Smooth muscle cell (in vitro differentiated cells): ENCODE measurements around the gene SLC16A1. TPM values are rescaled to one million over a fixed set of nuclear protein-coding genes. Genes with fewer than 3 reads are reported as not detected.
"Not testable (repeated sequence)": the region's sequence is repeated elsewhere in the genome, so short reads cannot be mapped to it uniquely, and the experiment has no call there.

Experiments
- DNase-seq: peaks from one replicate; lab custom pipeline; 2025; ENCODE audit not compliant: unreplicated experiment; lab: John Stamatoyannopoulos, UW
- H2AFZ ChIP-seq: fragments of 200-600 bp; sonication (generic); 2 replicates; pipeline ENCODE4 v1.6.0; 2016; ENCODE audit warnings: antibody characterized with exemption, low read depth, mild to moderate bottlenecking
- H3F3A ChIP-seq: fragments of 200-600 bp; sonication (generic); 2 replicates; pipeline ENCODE4 v1.6.0; 2017; ENCODE audit warnings: antibody characterized with exemption, low read depth
- H3K27ac ChIP-seq: fragments of 200-600 bp; sonication (generic); 2 replicates; pipeline ENCODE4 v1.5.1; 2016; ENCODE audit warnings: low read depth, mild to moderate bottlenecking
- H3K27me3 ChIP-seq: fragments of 200-600 bp; sonication (generic); 2 replicates; pipeline ENCODE4 v1.6.1; 2016; ENCODE audit warnings: low read depth, mild to moderate bottlenecking
- H3K36me3 ChIP-seq: fragments of 200-600 bp; sonication (generic); 2 replicates; pipeline ENCODE4 v1.5.1; 2016; ENCODE audit warnings: low read depth
- H3K4me1 ChIP-seq: fragments of 200-600 bp; sonication (generic); 2 replicates; pipeline ENCODE4 v1.5.1; 2016; ENCODE audit warnings: low read depth
- H3K4me2 ChIP-seq: fragments of 200-600 bp; sonication (generic); 2 replicates; pipeline ENCODE4 v1.6.0; 2016; ENCODE audit warnings: mild to moderate bottlenecking
- H3K4me3 ChIP-seq: fragments of 200-600 bp; sonication (generic); 2 replicates; pipeline ENCODE4 v1.5.1; 2016; ENCODE audit warnings: mild to moderate bottlenecking
- H3K79me2 ChIP-seq: fragments of 200-600 bp; sonication (generic); 2 replicates; pipeline ENCODE4 v1.6.0; 2016; ENCODE audit warnings: low read depth, mild to moderate bottlenecking
- H3K9ac ChIP-seq: fragments of 200-600 bp; sonication (generic); 2 replicates; pipeline ENCODE4 v1.6.0; 2016; ENCODE audit warnings: low read depth
- H3K9me3 ChIP-seq: fragments of 200-600 bp; sonication (generic); replicated peaks from 2 replicates; pipeline ENCODE4 v1.5.1; 2016; ENCODE audit warnings: low read depth
- H4K20me1 ChIP-seq: fragments of 200-600 bp; sonication (generic); 2 replicates; pipeline ENCODE4 v1.6.0; 2016; ENCODE audit warnings: low read depth
- CTCF ChIP-seq: fragments of 200-600 bp; sonication (generic); IDR thresholded peaks from 2 replicates; pipeline ENCODE4 v1.5.1; 2017; ENCODE audit warnings: borderline replicate concordance, mild to moderate bottlenecking, antibody characterized with exemption; ENCODE audit not compliant: insufficient read depth, poor library complexity, severe bottlenecking
- WGBS: methylation state at CpG from one replicate; pipeline ENCODE4 v1.1.7; 2016; ENCODE audit warnings: low lambda C conversion rate; 5-methylcytosine and 5-hydroxymethylcytosine counted together
- polyA plus RNA-seq: library from polyadenylated mRNA; unstranded; fragments of >200 nt; fragmentation: Nextera tagmentation; extraction: Ambion mirVana; gene quantifications from 2 replicates; pipeline ENCODE4 v1.2.1, GENCODE V29; 2016
- total RNA-seq: library from RNA; depleted of rRNA; stranded (reverse); fragments of >200 nt; gene quantifications from 2 replicates; pipeline ENCODE4 v1.2.3, GENCODE V29; 2014

SLC16A1 gene
- total and polyA plus RNA-seq, 2 experiments from 2014 or later: 43.9 to 77.7 TPM

DNA sequence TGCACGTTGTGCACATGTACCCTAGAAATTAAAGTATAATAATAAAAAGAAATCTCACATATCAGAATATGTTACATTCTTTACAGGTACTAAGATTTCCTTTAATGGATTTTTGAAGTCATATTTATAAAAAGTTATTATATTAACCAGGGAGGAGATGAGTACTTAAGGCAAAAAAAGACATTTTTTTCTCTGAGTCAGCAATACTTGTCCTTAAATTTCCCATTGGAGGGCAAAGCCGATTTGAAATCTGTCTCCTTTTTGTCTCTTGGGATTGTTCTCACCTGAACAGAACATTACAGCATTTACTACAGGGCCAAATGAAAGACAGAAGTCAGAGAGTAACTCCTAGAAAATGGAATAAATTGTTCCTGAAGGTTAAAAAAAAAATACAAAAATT, 26.3 kb upstream of the SLC16A1 start:
- DNase-seq: no peak
- Histone ChIP-seq H3K9ac (no peak overlapping the region), H3K4me1 (no peaks in the 10 kb centered on the region), H3K79me2 (no peaks in the 10 kb centered on the region), H3K27ac (no peak overlapping the region), H3F3A (no peaks in the 10 kb centered on the region), H3K9me3 (no peaks in the 10 kb centered on the region), H3K27me3 (no peaks in the 10 kb centered on the region), H2AFZ (no peak overlapping the region), H3K4me3 (no peak overlapping the region), H3K4me2 (no peak overlapping the region), H3K36me3 (no peaks in the 10 kb centered on the region), H4K20me1 (no peaks in the 10 kb centered on the region)
- TF ChIP-seq CTCF: no peak
- WGBS: 100% methylated on average over 2 of the region's 2 CpGs

GRCh38 chr1:112981834-112982233, 25.8 kb upstream of the SLC16A1 start:
- not testable (repeated sequence) for H3K9ac ChIP-seq, DNase-seq, H3K4me1 ChIP-seq, H3K4me2 ChIP-seq, H3K36me3 ChIP-seq, H3K9me3 ChIP-seq, H2AFZ ChIP-seq, H3K4me3 ChIP-seq, H3K79me2 ChIP-seq, H3K27ac ChIP-seq, H3F3A ChIP-seq, H3K27me3 ChIP-seq, H4K20me1 ChIP-seq
- 97% methylated on average over 8 of the region's 8 CpGs for WGBS

DNA sequence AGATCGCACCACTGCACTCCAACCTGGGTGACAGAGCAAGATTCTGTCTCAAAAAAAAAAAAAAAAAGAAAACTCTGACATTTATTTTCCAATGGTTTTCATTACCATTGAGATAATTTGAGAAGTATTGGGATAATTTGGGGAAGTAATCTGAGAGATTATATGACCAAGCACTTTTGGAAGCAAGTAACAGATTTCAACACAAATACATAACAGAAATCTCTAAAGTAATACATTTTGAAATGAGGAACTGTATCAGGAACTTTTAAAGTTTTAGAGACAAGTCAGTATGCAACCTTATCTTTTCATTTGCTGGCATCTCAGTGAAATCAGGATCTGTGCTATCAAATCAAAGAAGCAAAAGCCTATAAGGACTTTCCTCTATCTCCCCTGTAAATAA, 25.4 kb upstream of the SLC16A1 start:
- Histone ChIP-seq H3K4me1 (no peaks in the 10 kb centered on the region), H2AFZ (no peak overlapping the region), H3K79me2 (no peaks in the 10 kb centered on the region), H3K27me3 (no peaks in the 10 kb centered on the region), H4K20me1 (no peaks in the 10 kb centered on the region), H3K9ac (no peak overlapping the region), H3K36me3 (no peaks in the 10 kb centered on the region), H3F3A (no peaks in the 10 kb centered on the region), H3K9me3 (no peaks in the 10 kb centered on the region), H3K27ac (no peak overlapping the region), H3K4me2 (no peak overlapping the region), H3K4me3 (no peak overlapping the region)
- no peak for DNase-seq
- WGBS: 100% methylated on average over 1 of the region's 1 CpG
- no peak for TF ChIP-seq CTCF

DNA sequence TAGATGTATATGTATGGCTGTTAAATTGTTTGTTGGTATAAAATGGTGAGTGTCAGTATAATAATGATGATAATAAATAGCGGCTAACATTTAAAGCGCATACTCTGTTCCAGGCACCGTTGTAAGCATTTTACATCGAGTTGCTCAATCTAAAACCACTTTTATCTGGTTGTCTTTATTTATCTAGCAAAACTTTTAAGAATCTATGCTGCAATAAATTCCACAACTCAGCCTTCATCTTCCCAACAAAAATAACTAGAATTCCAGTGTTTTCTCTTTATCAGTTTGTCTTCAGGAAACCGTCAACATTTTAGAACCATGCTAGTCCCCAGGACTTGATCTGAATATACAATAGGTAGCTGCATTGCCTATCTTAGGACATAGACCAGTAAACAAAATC, 19.3 kb upstream of the SLC16A1 start:
- no peak for TF ChIP-seq CTCF
- no peaks in the 10 kb centered on the region for H3K9me3 ChIP-seq
- H3K4me3 ChIP-seq: no peak overlapping the region
- H4K20me1 ChIP-seq: no peaks in the 10 kb centered on the region
- no peak overlapping the region for H3K9ac ChIP-seq
- no peaks in the 10 kb centered on the region for H3K27me3 ChIP-seq
- no peak overlapping the region for H3K27ac ChIP-seq
- no peaks in the 10 kb centered on the region for H3K4me1 ChIP-seq
- no peaks in the 10 kb centered on the region for H3K36me3 ChIP-seq
- no peak for DNase-seq
- 64% methylated on average over 5 of the region's 5 CpGs for WGBS
- H3K79me2 ChIP-seq: no peaks in the 10 kb centered on the region
- H2AFZ ChIP-seq: no peak overlapping the region
- H3K4me2 ChIP-seq: no peak overlapping the region
- H3F3A ChIP-seq: no peaks in the 10 kb centered on the region
